ENCODE measurements around the gene NDUFS2.

DNA sequence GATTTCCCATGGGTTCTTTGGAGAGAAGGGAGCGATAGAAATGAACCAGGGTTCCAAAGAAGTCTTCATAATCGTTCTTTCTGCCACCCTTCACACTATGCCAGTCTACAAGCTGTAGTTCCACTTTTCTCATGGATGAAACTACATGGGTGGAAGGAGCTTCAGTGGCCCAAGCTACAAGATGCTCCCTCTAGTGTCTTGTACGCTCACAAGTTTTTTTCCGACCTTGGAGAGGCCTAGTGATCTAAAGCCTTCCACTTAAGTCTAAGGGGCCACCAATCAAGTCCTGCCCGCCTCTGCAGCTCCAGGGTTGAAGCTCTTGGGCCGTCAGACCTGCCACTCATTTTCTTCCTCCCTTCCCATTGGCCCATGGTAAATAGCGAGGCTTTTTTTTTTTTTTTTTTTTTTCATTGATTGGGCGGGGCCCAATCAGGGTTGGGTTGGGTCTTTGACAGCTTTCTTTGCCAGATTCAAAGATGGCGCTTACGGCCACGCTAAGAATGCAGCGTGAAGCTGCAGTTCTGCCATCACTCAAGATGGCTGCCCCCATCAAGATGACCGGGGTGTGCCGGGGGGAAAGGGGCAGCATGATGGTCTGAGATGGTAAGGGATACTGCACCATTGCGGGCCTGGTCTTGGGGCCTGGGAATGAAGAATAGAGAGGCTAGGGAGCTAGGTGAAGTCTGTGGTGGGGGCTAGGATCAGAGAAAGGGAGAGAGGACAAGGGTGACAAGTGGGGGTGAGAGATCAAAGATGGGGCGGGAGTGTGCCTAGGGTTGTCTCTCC, 23.6 kb downstream of the NDUFS2 start, which contains the start of gene TOMM40L:
- TF ChIP-seq FOSL1 (IDR thresholded peaks at IDR 0.05; ENCODE audit: insufficient read depth, low read depth, low read length) (no peak), CREB1 (IDR thresholded peaks at IDR 0.05) (no peak; the same call in 1 of the 2 replicates), RAD21 (IDR thresholded peaks at IDR 0.05 in 1 of 2, conservative IDR thresholded peaks at IDR 0.05 in 1 of 2; ENCODE audit: low read depth in 2 of 2, low read length in 2 of 2) (peak in 1 of 2 experiments; percentile 43; a peak in 2 of 4 replicates), EZH2 (IDR thresholded peaks at IDR 0.05; ENCODE audit: low read depth, low read length, severe bottlenecking) (no peak), HDAC6 (IDR thresholded peaks at IDR 0.05; ENCODE audit: low read depth, low read length) (no peak), TAF1 (IDR thresholded peaks at IDR 0.05; ENCODE audit: low read depth, low read length) (peak; percentile 68), POLR2AphosphoS5 (IDR thresholded peaks at IDR 0.05; ENCODE audit: low read depth, low read length) (no peak)

Measured in H1 (cell line).